HG03432 (cell line): Measurements from ENCODE around the gene NCF1.
"Not testable (repeated sequence)": the region's sequence is repeated elsewhere in the genome, so short reads cannot be mapped to it uniquely, and the experiment has no call there.

Experiments
- ATAC-seq: cut with Tn5 transposase; IDR thresholded peaks from one replicate; pipeline ENCODE4 v1.9.1; 2021; ENCODE audit warnings: mild to moderate bottlenecking, moderate library complexity; ENCODE audit not compliant: unreplicated experiment

The NCF1 gene

DNA sequence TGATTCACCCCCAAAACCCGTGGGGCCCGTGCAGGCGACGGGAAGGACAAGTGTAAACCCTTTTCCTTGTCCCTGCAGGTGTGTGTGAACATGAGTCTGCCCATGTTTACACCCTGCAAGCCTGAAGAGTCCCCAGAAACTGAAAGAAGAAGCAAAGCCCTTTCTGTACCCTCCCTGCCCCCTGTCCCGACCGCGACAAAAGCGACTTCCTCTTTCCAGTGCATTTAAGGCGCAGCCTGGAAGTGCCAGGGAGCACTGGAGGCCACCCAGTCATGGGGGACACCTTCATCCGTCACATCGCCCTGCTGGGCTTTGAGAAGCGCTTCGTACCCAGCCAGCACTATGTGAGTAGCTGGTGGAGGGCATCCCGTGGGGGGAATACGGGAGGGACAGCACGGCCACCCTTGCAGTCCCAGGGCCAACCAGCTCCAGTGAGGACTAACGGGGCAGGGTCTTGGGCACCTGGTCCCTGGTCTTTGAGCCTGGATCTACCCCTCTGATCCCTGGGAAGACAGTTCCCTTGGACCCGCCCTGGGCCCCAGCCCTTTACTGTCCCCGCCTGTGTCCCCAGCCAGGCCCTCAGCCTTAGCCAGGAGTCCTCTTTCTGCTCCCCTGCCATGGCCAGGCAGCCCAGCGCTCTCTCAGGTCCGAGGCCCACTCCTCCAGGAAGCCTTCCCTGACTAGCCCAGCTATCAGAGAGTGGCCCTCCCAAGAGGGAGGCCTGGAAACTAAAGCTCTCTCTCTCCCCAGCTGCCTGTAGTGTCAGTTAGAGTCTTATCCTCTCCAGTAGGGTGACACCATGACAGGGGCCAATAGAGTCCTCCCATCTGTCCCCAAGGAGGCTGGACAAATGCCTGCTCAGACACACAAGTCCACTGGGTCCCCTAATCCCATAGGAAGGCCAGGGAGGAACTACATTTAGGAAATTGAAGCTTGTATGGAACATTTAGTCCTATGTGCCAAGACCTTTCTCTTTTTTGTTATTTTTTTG lies at the start of gene NCF1:
Gene NCF1 (plus strand): TSS at position 252 of the 991 bp plus-strand sequence. CDS start 21 bp downstream, at position 273.
- ATAC-seq: peak; percentile 82

DNA sequence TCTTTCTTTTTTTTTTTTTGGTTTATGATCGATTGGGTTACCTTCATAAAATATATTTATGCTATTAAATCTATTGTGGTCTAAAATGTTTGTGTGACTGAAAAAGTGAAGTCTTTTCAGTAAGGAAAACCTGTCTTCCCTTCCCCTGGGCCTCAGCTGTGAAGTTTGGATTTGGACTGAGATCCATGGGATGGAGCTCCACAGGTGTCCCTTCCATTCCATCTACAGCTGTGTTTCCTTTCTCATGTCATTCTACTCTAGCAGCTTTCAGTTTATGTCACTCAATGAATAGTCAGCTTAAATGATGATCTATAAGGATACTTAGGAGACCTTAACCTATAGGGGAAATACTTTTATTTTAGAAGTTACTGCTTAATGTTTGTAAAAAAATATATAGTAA lies 48.0 kb upstream of the NCF1 start:
- no peak for ATAC-seq

DNA sequence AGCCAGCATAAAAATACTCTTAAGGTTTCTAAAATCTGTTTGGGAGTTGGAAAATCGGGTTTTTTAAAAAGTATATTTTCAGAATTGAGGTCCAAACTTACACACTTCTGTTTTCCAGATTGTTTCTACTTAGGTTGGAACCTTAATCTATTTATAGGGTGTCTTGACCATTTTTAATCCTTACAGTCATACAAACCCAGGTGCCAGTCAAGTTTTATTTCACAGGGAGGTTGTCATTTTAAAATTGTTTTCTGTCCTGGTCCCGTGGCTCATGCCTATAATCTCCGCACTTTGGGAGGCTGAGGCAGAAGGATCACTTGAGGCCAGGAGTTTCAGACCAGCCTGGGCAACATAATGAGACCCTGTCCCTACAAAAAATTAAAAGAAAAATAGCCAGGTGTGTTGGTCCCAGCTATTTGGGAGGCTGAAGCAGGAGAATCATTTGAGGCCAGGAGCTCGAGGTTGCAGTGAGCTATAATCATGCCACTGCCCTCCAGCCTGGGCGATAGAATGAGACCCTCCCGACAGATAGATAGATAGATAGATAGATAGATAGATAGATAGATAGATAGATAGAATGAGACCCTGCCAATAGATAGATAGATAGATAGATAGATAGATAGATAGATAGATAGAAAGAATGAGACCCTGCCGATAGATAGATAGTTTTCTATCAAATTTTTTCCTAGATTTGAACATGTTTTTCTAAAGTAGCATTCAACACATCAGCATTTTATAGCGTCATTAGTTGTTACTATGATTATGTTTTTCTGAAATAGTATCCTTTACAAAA lies 47.3 kb upstream of the NCF1 start:
- ATAC-seq: no peak

GRCh38 chr7:74728686-74729085 lies 45.1 kb upstream of the NCF1 start:
- ATAC-seq: not testable (repeated sequence)

- not testable (repeated sequence) for ATAC-seq
These were observed 43.6 kb upstream of the NCF1 start for GRCh38 chr7:74730186-74730585.

GRCh38 chr7:74739974-74740703 lies 33.7 kb upstream of the NCF1 start:
- not testable (repeated sequence) for ATAC-seq

DNA sequence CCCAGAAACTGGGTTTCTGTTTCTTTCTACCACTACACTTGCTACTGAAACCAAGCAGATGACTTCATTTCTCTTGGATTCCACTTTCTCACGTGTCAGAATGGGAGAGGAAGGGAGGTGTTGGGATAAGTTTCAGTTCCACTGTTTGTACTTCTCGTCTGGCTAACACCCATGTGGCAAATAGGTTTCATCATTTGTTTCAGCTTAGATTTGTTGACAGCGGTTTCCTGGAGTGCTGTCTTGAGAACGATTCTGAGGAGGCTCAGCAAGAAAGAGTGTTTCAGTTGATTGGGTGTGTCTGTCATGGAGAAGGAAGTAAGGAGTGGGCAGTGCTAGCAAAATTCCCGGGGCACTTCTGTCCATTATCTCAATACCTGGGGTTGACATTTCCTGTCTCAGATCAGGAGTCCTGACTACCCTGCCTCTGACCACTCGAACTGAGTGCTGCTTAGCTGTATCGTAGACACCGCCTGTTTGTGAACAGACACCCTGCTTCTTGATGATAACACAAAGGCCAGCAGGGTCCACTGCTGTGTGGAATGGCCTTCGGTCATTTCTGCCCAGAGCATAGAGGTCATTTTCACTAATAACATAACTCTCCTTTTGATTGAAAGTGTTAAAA lies 29.8 kb upstream of the NCF1 start:
- ATAC-seq: not testable (repeated sequence)

- ATAC-seq: not testable (repeated sequence)
These were observed 19.8 kb upstream of the NCF1 start for GRCh38 chr7:74753921-74754482.

DNA sequence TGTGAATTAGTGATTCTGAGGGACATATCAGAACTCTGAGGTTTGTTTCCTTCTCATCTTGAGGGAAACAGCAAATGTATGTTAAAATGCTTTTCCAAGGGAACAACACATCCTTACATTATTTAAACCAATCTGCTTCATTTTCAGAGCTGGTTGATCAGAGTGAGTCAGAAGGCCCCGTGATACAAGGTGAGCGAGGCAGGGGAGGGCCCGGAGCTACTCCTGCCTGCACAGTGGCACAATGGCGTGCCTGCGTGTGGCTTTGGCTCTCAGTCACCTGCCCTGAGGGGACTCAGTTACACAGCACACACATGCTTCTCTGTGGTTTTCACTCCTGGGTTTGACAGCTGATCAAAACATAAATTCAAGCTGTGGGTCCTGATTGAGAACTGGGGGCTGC lies 17.1 kb upstream of the NCF1 start:
- ATAC-seq: not testable (repeated sequence)

GRCh38 chr7:74758268-74758667 lies 15.5 kb upstream of the NCF1 start:
- not testable (repeated sequence) for ATAC-seq

- ATAC-seq: not testable (repeated sequence)
These were observed 14.8 kb upstream of the NCF1 start for GRCh38 chr7:74758982-74759381.

DNA sequence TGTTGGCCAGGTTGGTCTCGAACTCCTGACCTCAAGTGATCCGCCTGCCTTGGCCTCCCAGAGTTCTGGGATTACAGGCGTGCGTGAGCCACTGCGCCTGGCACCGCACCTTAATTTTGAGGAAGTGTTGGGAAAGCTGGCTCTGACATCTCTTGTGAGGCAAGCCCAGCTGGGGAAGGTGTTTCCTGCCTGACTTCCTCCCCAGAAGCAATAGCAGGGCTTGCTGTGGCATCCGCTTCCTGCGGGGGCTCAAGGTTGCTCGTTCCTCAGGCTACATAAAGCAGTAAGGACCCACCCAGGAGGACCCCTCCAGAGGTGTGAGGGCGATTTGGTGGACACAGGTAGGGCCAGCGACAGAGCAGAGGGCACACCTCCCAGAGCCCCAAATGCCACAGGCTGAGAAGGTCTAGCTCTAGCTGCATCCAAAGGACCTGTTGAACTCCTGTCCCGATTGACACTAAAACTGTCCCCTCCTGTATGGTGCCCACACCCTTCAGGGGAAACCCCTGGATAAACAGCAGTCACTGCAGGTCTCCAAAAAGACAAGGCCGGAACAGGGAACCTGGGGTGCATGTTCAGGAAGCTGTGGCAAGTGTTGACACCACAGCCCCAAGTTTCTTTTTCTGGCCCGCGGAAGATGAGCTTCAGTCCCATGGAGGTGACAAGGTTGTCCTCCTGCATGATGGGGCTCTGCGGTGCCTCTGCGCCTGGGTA lies 8.4 kb upstream of the NCF1 start:
- ATAC-seq: not testable (repeated sequence)

DNA sequence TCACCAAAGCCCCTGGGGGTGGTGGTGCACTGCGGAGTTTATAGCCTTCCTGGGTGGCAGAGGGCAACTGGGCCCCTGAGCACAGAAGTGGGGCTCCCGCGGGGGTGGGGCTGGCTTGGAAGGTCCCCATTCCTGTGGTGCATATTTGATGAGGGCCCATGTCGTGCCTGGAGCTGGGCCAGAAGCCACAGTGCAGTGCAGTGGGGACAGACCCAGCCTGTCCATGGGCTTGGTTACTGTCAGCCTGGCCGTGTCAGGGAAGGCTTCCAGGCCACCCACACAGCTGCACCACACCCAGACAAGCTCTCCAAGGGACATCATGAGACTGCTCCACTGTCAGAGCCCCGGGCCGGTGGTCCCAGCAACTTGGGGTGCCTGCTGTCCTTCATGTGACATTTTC lies 7.3 kb upstream of the NCF1 start:
- not testable (repeated sequence) for ATAC-seq

- not testable (repeated sequence) for ATAC-seq
These were observed 6.8 kb upstream of the NCF1 start for GRCh38 chr7:74766991-74767390.

DNA sequence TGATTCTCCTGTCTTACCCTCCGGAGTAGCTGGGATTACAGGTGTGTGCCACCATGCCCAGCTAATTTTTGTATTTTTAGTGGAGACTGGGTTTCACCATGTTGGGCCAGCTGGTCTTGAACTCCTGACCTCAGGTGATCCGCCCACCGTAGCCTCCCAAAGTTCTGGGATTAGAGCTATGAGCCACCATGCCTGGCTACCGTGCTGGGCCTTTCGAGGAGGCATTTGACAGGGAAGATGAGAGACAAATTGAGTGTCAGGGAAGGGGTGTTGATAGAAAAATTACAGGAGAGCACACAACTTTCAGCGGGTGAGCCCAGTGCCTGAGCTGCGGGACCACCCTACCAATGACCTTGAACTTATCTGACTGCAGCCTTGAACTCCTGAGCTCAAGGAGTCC lies 3.7 kb upstream of the NCF1 start:
- ATAC-seq: not testable (repeated sequence)

DNA sequence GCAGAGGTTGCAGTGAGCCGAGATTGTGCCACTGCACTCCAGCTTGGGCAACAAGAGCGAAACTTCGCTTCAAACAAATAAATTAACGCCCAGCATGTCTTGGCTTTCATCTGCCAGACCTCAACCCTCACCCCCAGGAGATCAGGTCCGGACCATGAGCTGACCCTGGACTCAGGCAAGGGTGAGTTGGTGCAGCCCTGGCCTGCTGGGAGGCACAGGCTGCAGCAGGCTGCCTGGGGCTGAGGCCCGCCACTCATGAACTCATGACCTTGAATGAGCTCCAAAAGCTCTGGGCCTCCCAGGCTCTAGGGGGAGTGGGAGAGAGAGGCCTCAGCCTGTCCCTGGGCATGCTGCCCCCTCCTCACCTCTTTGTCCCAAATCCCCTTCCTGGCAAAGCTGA lies 1.7 kb upstream of the NCF1 start:
- not testable (repeated sequence) for ATAC-seq

DNA sequence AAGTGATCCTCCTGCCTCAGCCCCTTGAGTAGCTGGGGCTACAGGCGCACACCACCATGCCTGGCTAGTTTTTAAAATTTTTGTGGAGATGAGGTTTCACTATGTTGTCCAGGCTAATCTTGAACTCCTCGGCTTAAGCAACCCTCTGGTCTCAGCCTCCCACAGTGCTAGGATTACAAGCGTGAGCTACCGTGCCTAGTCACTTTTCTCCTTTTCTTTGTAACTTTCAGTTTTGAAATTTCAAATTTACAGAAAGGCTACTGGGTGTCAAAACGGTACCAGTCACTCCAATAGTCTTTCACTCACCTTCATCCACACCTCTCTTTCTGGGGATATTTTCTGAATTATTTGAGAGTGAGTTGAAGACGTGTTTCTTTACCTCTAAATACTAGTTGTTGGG lies 1.3 kb downstream of the NCF1 start:
- peak; percentile 37 for ATAC-seq

- ATAC-seq: not testable (repeated sequence)
These were observed 5.2 kb downstream of the NCF1 start for GRCh38 chr7:74779053-74779452.

DNA sequence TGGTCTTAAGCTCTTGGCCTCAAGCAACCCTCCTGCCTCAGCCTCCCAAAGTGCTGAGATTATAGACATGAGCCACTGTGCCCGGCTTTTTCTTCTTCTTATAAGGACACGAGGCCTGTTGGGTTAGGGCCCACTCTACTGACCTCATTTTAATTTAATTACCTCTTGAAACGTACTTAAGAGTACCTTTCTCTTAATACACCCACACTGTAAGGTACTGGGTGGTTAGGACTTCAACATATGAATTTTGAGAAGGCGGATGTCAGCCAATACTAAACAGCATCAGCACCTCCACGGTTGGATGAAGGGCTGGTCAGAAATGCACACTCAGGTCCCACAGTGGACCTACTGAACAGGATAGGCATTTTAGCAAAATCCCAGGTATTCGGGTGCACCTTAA lies 7.9 kb downstream of the NCF1 start:
- not testable (repeated sequence) for ATAC-seq
